Brain microvascular endothelial cell (primary cell): Measurements from ENCODE around the gene PRKG1.

Source experiments
- DNase-seq: peaks from one replicate; pipeline ENCODE4 v3.0.0-alpha.2; 2020
- H3K27ac ChIP-seq: fragments of 250-450 bp; sonication (Bioruptor Pico); 2 replicates; pipeline ENCODE4 v1.5.1; 2020; ENCODE audit warnings: mild to moderate bottlenecking, moderate library complexity
- H3K27me3 ChIP-seq: fragments of 250-450 bp; sonication (Bioruptor Pico); replicated peaks from 2 replicates; pipeline ENCODE4 v1.5.1; 2020; ENCODE audit warnings: mild to moderate bottlenecking
- H3K36me3 ChIP-seq: fragments of 250-450 bp; sonication (Bioruptor Pico); replicated peaks from 2 replicates; pipeline ENCODE4 v1.5.1; 2020; ENCODE audit warnings: mild to moderate bottlenecking
- H3K4me3 ChIP-seq: 2 replicates; pipeline ENCODE4 v1.5.1; 2011; ENCODE audit warnings: low read depth, mild to moderate bottlenecking, control low read depth, low read length, moderate library complexity
- in situ Hi-C: cut with HindIII; loops from 2 replicates; pipeline ENCODE4 v1.10.0; 2017; ENCODE audit warnings: low sequenced_read_pairs, low pct_ligation_motif_present
- TF ChIP-seq, protein P1 (sequence below): IDR thresholded peaks from 2 replicates; pipeline ENCODE4 v1.5.1; 2011; ENCODE audit warnings: low read depth, mild to moderate bottlenecking, moderate library complexity, low read length, control low read depth, inconsistent platforms; ENCODE audit errors: missing control alignments

Gene PRKG1

GRCh38 chr10:51706225-51706624 lies 631.9 kb downstream of the PRKG1 start:
- H3K4me3 ChIP-seq, result no peak overlapping the region
- no peak for DNase-seq
- in situ Hi-C loops, result no loop called here
- no peak overlapping the region for H3K27ac ChIP-seq
- TF ChIP-seq, protein P1, sequence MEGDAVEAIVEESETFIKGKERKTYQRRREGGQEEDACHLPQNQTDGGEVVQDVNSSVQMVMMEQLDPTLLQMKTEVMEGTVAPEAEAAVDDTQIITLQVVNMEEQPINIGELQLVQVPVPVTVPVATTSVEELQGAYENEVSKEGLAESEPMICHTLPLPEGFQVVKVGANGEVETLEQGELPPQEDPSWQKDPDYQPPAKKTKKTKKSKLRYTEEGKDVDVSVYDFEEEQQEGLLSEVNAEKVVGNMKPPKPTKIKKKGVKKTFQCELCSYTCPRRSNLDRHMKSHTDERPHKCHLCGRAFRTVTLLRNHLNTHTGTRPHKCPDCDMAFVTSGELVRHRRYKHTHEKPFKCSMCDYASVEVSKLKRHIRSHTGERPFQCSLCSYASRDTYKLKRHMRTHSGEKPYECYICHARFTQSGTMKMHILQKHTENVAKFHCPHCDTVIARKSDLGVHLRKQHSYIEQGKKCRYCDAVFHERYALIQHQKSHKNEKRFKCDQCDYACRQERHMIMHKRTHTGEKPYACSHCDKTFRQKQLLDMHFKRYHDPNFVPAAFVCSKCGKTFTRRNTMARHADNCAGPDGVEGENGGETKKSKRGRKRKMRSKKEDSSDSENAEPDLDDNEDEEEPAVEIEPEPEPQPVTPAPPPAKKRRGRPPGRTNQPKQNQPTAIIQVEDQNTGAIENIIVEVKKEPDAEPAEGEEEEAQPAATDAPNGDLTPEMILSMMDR, result no peak
- H3K36me3 ChIP-seq, result no peaks in the 10 kb centered on the region
- no peaks in the 10 kb centered on the region for H3K27me3 ChIP-seq

DNA sequence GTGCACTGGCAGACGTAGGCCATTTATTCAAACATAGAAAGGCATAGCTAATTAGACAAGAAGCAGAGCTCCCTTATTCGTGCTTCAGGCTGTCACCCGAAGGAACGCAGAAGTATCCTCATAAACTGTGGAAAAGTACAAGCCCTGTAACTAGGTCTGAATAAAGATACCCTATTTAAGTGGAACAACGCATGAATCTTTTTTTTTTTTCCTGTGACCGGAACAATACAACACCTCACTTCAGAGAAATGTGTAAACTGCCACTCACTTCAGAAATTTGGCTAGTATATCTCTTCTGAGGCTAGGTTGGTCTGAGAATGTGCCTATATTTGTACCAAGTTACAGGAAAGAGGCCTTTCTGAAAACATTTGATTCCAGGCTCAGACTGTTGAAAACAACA lies 633.1 kb downstream of the PRKG1 start:
- in situ Hi-C loops, result no loop called here
- no peak overlapping the region for H3K27ac ChIP-seq

GRCh38 chr10:51707821-51708424 lies 633.6 kb downstream of the PRKG1 start:
- in situ Hi-C loops, result no loop called here
- TF ChIP-seq, protein P1, result no peak
- no peaks in the 10 kb centered on the region for H3K36me3 ChIP-seq
- DNase-seq, result no peak
- H3K27ac ChIP-seq, result no peak overlapping the region
- no peaks in the 10 kb centered on the region for H3K27me3 ChIP-seq
- H3K4me3 ChIP-seq, result no peak overlapping the region

More for the DNA sequence above, 633.1 kb downstream of the PRKG1 start:
- Histone ChIP-seq H3K36me3 (no peaks in the 10 kb centered on the region), H3K4me3 (no peak overlapping the region), H3K27me3 (no peaks in the 10 kb centered on the region)
- TF ChIP-seq, protein P1, result no peak
- no peak for DNase-seq

DNA sequence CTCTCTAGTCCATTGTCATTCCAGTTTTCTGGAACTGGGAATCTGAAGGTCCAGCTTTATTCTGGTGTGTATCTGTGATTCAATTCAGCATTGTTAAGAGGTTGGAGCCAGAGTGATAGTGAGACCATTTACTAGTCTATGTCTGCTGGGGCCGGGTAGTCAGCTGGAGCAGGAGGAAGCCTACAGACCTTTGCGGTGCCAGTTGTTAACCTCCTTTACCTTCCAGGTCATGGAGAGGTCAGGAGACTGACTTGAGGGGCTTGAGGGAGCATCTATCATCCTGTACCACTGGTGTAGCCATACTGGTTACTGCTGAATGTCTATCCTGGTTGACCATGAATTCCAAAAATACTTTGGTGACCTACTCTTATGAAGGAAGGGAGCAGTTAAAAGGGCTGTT lies 634.3 kb downstream of the PRKG1 start:
- no peaks in the 10 kb centered on the region for H3K27me3 ChIP-seq
- in situ Hi-C loops, result no loop called here
- H3K36me3 ChIP-seq, result no peaks in the 10 kb centered on the region
- DNase-seq, result no peak
- TF ChIP-seq, protein P1, result no peak
- H3K4me3 ChIP-seq, result no peak overlapping the region
- H3K27ac ChIP-seq, result no peak overlapping the region

DNA sequence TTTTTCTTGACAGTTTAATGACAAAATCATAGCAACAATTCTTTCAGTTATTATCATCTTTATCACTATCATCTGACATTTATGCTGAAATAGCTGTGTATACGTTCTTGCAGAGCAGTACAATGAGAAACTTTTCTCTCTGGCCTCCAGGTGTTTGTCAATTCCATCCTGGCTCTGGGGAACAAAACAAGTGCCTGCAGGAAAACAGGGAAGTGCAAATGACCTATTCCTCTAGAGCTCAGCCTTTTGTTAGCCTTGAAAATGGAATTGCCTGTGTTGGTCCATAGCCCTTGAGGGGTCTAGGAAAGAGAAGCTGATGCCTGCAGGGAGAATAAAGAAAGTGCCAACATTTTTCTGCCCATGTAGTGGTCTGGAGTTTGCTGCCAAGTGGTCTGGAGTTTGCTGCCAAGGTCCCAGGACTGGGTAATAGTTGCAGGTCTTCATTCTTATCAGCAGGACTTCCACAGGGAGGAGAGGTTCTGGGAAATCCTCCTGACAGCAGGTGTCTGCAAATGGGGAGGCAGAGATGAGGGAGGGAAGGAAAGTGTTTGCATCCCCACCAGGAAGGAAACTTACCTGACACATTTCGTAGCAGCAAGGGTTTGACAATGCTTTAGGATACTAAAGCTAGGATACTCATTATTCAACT lies 635.2 kb downstream of the PRKG1 start:
- in situ Hi-C loops, result no loop called here

More for the DNA sequence above, 635.2 kb downstream of the PRKG1 start:
- no peaks in the 10 kb centered on the region for H3K27me3 ChIP-seq
- H3K4me3 ChIP-seq, result no peak overlapping the region
- H3K36me3 ChIP-seq, result no peaks in the 10 kb centered on the region
- no peak overlapping the region for H3K27ac ChIP-seq
- DNase-seq, result no peak
- TF ChIP-seq, protein P1, result no peak
